Measurements from ENCODE around the gene MRPS23. TPM values are rescaled to one million over a fixed set of nuclear protein-coding genes. Genes with fewer than 3 reads are reported as not detected.

MRPS23 gene
- total RNA-seq, 4 donors from 2014 or later: 24.3 to 47.2 (median 35.5) TPM

- H3K4me3 ChIP-seq: no peak overlapping the region
- ATAC-seq (no peak), DNase-seq (no peak)
- peak overlapping the region in 3 of 4 donors; percentile 75 to 83 (median 82) for H3K27ac ChIP-seq
- TF ChIP-seq POLR2A (IDR thresholded peaks at IDR 0.05): no peak
- no peak for TF ChIP-seq CTCF (IDR thresholded peaks at IDR 0.05 in 4 of 5, conservative IDR thresholded peaks at IDR 0.05 in 1 of 5)
- intact Hi-C loops (cut with DNase I; ENCODE audit: low total_unique reads) (no loop called here), in situ Hi-C loops (cut with MboI; ENCODE audit: low sequenced_read_pairs in 4 of 4) (no loop called here)
- H3K9me3 ChIP-seq: no peaks in the 10 kb centered on the region
- peaks cover 0 to 18% of the 10 kb centered on the region in 2 donors for H3K36me3 ChIP-seq
- peaks cover 35 to 39% of the 10 kb centered on the region in 2 donors for H3K4me1 ChIP-seq
- H3K27me3 ChIP-seq: no peaks in the 10 kb centered on the region
Observed at GRCh38 chr17:57866723-57867122, 16.9 kb upstream of the MRPS23 start.

- intact Hi-C loops (cut with DNase I; ENCODE audit: low total_unique reads) (no loop called here), in situ Hi-C loops (cut with MboI; ENCODE audit: low sequenced_read_pairs in 4 of 4) (no loop called here)
- TF ChIP-seq CTCF (IDR thresholded peaks at IDR 0.05 in 4 of 5, conservative IDR thresholded peaks at IDR 0.05 in 1 of 5) (no peak), POLR2A (IDR thresholded peaks at IDR 0.05) (no peak)
- no peak for ATAC-seq
- no peak for DNase-seq
- H3K36me3 ChIP-seq: peaks cover 0 to 16% of the 10 kb centered on the region in 2 donors
- no peak overlapping the region for H3K4me3 ChIP-seq
- no peaks in the 10 kb centered on the region for H3K27me3 ChIP-seq
- H3K27ac ChIP-seq: peak overlapping the region in 2 of 4 donors; percentile 15 to 83
- H3K4me1 ChIP-seq: peaks cover 38 to 41% of the 10 kb centered on the region in 2 donors
- H3K9me3 ChIP-seq: no peaks in the 10 kb centered on the region
Observed at GRCh38 chr17:57866319-57866718, 16.5 kb upstream of the MRPS23 start.

- DNase-seq (no peak), ATAC-seq (no peak)
- H3K9me3 ChIP-seq: no peaks in the 10 kb centered on the region
- TF ChIP-seq CTCF (IDR thresholded peaks at IDR 0.05 in 4 of 5, conservative IDR thresholded peaks at IDR 0.05 in 1 of 5) (no peak), POLR2A (IDR thresholded peaks at IDR 0.05) (no peak)
- H3K4me1 ChIP-seq: peaks cover 47 to 52% of the 10 kb centered on the region in 2 donors
- in situ Hi-C loops (cut with MboI; ENCODE audit: low sequenced_read_pairs in 4 of 4): no loop called here
- intact Hi-C loops (cut with DNase I; ENCODE audit: low total_unique reads): no loop called here
- no peaks in the 10 kb centered on the region for H3K27me3 ChIP-seq
- H3K27ac ChIP-seq: peak overlapping the region in 1 of 4 donors; percentile 22
- H3K36me3 ChIP-seq: peaks cover 0 to 10% of the 10 kb centered on the region in 2 donors
- no peak overlapping the region for H3K4me3 ChIP-seq
Observed at GRCh38 chr17:57864273-57864672, 14.4 kb upstream of the MRPS23 start.

GRCh38 chr17:57862694-57863667 is 13.1 kb upstream of the MRPS23 start:
- TF ChIP-seq CTCF (IDR thresholded peaks at IDR 0.05 in 4 of 5, conservative IDR thresholded peaks at IDR 0.05 in 1 of 5): no peak
- intact Hi-C loops (cut with DNase I; ENCODE audit: low total_unique reads): no loop called here
- Histone ChIP-seq H3K4me3 (peak overlapping the region in 2 of 4 donors; percentile 58 to 61), H3K36me3 (peaks cover 0 to 10% of the 10 kb centered on the region in 2 donors), H3K27me3 (no peaks in the 10 kb centered on the region), H3K9me3 (no peaks in the 10 kb centered on the region), H3K4me1 (peaks cover 37 to 47% of the 10 kb centered on the region in 2 donors), H3K27ac (peak overlapping the region; percentile 85 to 94 (median 90))
- no peak for ATAC-seq
- in situ Hi-C loops (cut with MboI; ENCODE audit: low sequenced_read_pairs in 4 of 4): no loop called here
- DNase-seq: no peak
